ENCODE results near the gene CNIH3. TPM values are rescaled to one million over a fixed set of nuclear protein-coding genes. Genes with fewer than 3 reads are reported as not detected.

Gene CNIH3
- total and polyA plus RNA-seq, 9 donors, result 3.8 to 11.8 (median 8.3) TPM

GRCh38 chr1:224623743-224624333, 7.7 kb downstream of the CNIH3 start:
- Histone ChIP-seq H3K27me3 (no peaks in the 10 kb centered on the region), H3K4me1 (ENCODE audit: insufficient read depth) (no peaks in the 10 kb centered on the region), H3K4me3 (no peak overlapping the region), H3K36me3 (no peaks in the 10 kb centered on the region), H3K27ac (no peak overlapping the region), H3K9me3 (peaks cover 0 to 3% of the 10 kb centered on the region in 2 donors)
- TF ChIP-seq CTCF (IDR thresholded peaks at IDR 0.05) (no peak), POLR2A (IDR thresholded peaks at IDR 0.05) (no peak), EP300 (IDR thresholded peaks at IDR 0.05) (no peak)
- no peak for DNase-seq
- intact Hi-C loops (cut with DNase I), result no loop called here
- 75 to 77% (median 75%) methylated on average over 7 of the region's 7 CpGs for WGBS, 3 donors

GRCh38 chr1:224624432-224624831, 8.3 kb downstream of the CNIH3 start:
- no peak for TF ChIP-seq POLR2A (IDR thresholded peaks at IDR 0.05)
- H3K36me3 ChIP-seq, result no peaks in the 10 kb centered on the region
- H3K27ac ChIP-seq, result no peak overlapping the region
- no peak for DNase-seq
- H3K27me3 ChIP-seq, result no peaks in the 10 kb centered on the region
- 94 to 95% (median 95%) methylated on average over 4 of the region's 4 CpGs for WGBS, 3 donors
- peaks cover 0 to 3% of the 10 kb centered on the region in 2 donors for H3K9me3 ChIP-seq
- no peak overlapping the region for H3K4me3 ChIP-seq
- intact Hi-C loops (cut with DNase I), result no loop called here
- H3K4me1 ChIP-seq (ENCODE audit: insufficient read depth), result no peaks in the 10 kb centered on the region

- WGBS, 3 donors, result 53 to 71% (median 55%) methylated on average over 1 of the region's 1 CpG
- Histone ChIP-seq H3K4me1 (ENCODE audit: insufficient read depth) (no peaks in the 10 kb centered on the region), H3K4me3 (no peak overlapping the region), H3K27me3 (no peaks in the 10 kb centered on the region), H3K36me3 (no peaks in the 10 kb centered on the region), H3K9me3 (peaks cover 0 to 3% of the 10 kb centered on the region in 2 donors), H3K27ac (no peak overlapping the region)
- no peak for DNase-seq
- intact Hi-C loops (cut with DNase I), result no loop called here
- TF ChIP-seq EP300 (IDR thresholded peaks at IDR 0.05) (no peak), POLR2A (IDR thresholded peaks at IDR 0.05) (no peak), CTCF (IDR thresholded peaks at IDR 0.05) (no peak)
These were observed 9.9 kb downstream of the CNIH3 start for GRCh38 chr1:224626042-224626441.

- Histone ChIP-seq H3K36me3 (no peaks in the 10 kb centered on the region), H3K27me3 (no peaks in the 10 kb centered on the region), H3K9me3 (no peaks in the 10 kb centered on the region), H3K27ac (no peak overlapping the region), H3K4me3 (no peak overlapping the region), H3K4me1 (ENCODE audit: insufficient read depth) (peaks cover 8% of the 10 kb centered on the region)
- intact Hi-C loops (cut with DNase I), result no loop called here
- 31 to 46% (median 33%) methylated on average over 4 of the region's 4 CpGs for WGBS, 3 donors
- DNase-seq, result no peak
- TF ChIP-seq CTCF (IDR thresholded peaks at IDR 0.05) (no peak), POLR2A (IDR thresholded peaks at IDR 0.05) (no peak), EP300 (IDR thresholded peaks at IDR 0.05) (no peak)
These were observed 13.8 kb downstream of the CNIH3 start for GRCh38 chr1:224629965-224630364.

GRCh38 chr1:224631462-224632115, 15.5 kb downstream of the CNIH3 start:
- Histone ChIP-seq H3K4me1 (ENCODE audit: insufficient read depth) (peaks cover 8% of the 10 kb centered on the region), H3K27me3 (no peaks in the 10 kb centered on the region), H3K9me3 (no peaks in the 10 kb centered on the region), H3K4me3 (no peak overlapping the region), H3K27ac (no peak overlapping the region), H3K36me3 (no peaks in the 10 kb centered on the region)
- intact Hi-C loops (cut with DNase I), result no loop called here
- no peak for DNase-seq
- 6 to 12% (median 8%) methylated on average over 6 of the region's 6 CpGs for WGBS, 3 donors
- TF ChIP-seq EP300 (IDR thresholded peaks at IDR 0.05), result no peak
- TF ChIP-seq CTCF (IDR thresholded peaks at IDR 0.05), result no peak
- no peak for TF ChIP-seq POLR2A (IDR thresholded peaks at IDR 0.05)

Measured in ovary (tissue), 9 donors.